Right cardiac atrium (tissue), 5 donors: ENCODE data around the gene TSC22D2. TPM values are rescaled to one million over a fixed set of nuclear protein-coding genes. Genes with fewer than 3 reads are reported as not detected.
"Not testable (repeated sequence)": the region's sequence is repeated elsewhere in the genome, so short reads cannot be mapped to it uniquely, and the experiment has no call there.

ENCODE experiments used
- ATAC-seq, 2 donors: fragments of 200-7000 bp; cut with Tn5 transposase; one replicate each; pipeline versions ENCODE4 v1.8.0 to v1.9.1; 2020; ENCODE audit warnings: moderate library complexity in 2 of 2, mild to moderate bottlenecking in 1 of 2
- DNase-seq, 3 donors: peaks; one replicate each; pipeline ENCODE4 v3.0.0-alpha.2; 2020
- H3K27ac ChIP-seq: one replicate; pipeline ENCODE4 v1.5.1; 2013; ENCODE audit warnings: mild to moderate bottlenecking, low read length, control low read depth, moderate library complexity
- H3K27me3 ChIP-seq: one replicate; pipeline ENCODE4 v1.6.1; 2013; ENCODE audit not compliant: control insufficient read depth, insufficient read depth
- H3K4me1 ChIP-seq: one replicate; pipeline ENCODE4 v1.6.1; 2013; ENCODE audit warnings: low read length; ENCODE audit not compliant: control insufficient read depth, insufficient read depth
- H3K4me3 ChIP-seq: one replicate; pipeline ENCODE4 v1.5.1; 2013; ENCODE audit warnings: low read length, control low read depth
- H3K9me3 ChIP-seq: one replicate; pipeline ENCODE4 v1.6.1; 2013; ENCODE audit warnings: low read length; ENCODE audit not compliant: control insufficient read depth
- WGBS: extraction: QIAGEN DNeasy Blood & Tissue Kit; methylation state at CpG from one replicate; pipeline ENCODE4 v1.1.7; 2013; 5-methylcytosine and 5-hydroxymethylcytosine counted together
- intact Hi-C, 4 donors: fragments of 100-400 bp; cut with DNase I; formaldehyde crosslinking; loops; one replicate each; pipeline versions ENCODE4 v1.11.0 to v1.14.0; 2022 to 2023
- polyA plus RNA-seq: library from polyadenylated mRNA; stranded (reverse); fragments of 200-250 nt; gene quantifications from one replicate; pipeline ENCODE4 v1.2.3, GENCODE V29; 2013
- total RNA-seq, 4 donors: library from RNA; stranded (reverse); fragmentation: NEBNext Ultra II Directional; extraction: Animal tissue kit (Norgen Biotek cat#: 25700); gene quantifications; one replicate each; pipeline ENCODE4 v1.2.1, GENCODE V29; 2021
- donor health status: healthy with polysubstance abuse.
- donor health status: DM: no; HTN: yes; CAD: no.
- donor health status: DM: no; HTN: no; CAD: no.
- donor health status: DM: no; HTN: yes; CAD: no; lungs with severe emphysema.
- donor health status: DM: yes; HTN: yes; CAD: no.

Gene TSC22D2
- total and polyA plus RNA-seq, 5 donors = 22.6 to 43.6 (median 37.4) TPM

- Histone ChIP-seq H3K4me1 (no peaks in the 10 kb centered on the region), H3K27ac (no peak overlapping the region), H3K27me3 (no peaks in the 10 kb centered on the region), H3K9me3 (no peaks in the 10 kb centered on the region), H3K4me3 (no peak overlapping the region)
- no peak for DNase-seq
- intact Hi-C loops = loop anchor here in 3 of 4 donors (10.0 kb wide), 3 partner anchors 206 to 526 kb away; no protein-coding TSS in a partner anchor
- no peak for ATAC-seq
- WGBS = 97% methylated on average over 2 of the region's 2 CpGs
These were observed 82.3 kb downstream of the TSC22D2 start for GRCh38 chr3:150490277-150490986.

GRCh38 chr3:150494411-150494977 lies 86.4 kb downstream of the TSC22D2 start:
- WGBS = 91% methylated on average over 5 of the region's 5 CpGs
- intact Hi-C loops = loop anchor here in 3 of 4 donors (10.0 kb wide), 3 partner anchors 210 to 530 kb away; no protein-coding TSS in a partner anchor
- H3K4me3 ChIP-seq = no peak overlapping the region
- no peak overlapping the region for H3K27ac ChIP-seq
- ATAC-seq = no peak
- DNase-seq = no peak
- H3K9me3 ChIP-seq = no peaks in the 10 kb centered on the region
- H3K27me3 ChIP-seq = no peaks in the 10 kb centered on the region
- H3K4me1 ChIP-seq = no peaks in the 10 kb centered on the region

GRCh38 chr3:150495149-150495548 lies 87.1 kb downstream of the TSC22D2 start:
- no peak overlapping the region for H3K27ac ChIP-seq
- H3K9me3 ChIP-seq = no peaks in the 10 kb centered on the region
- 46% methylated on average over 1 of the region's 1 CpG for WGBS
- DNase-seq = peak in 1 of 3 donors; percentile 18
- no peak overlapping the region for H3K4me3 ChIP-seq
- peak in 1 of 2 donors; percentile 41 for ATAC-seq
- intact Hi-C loops = loop anchor here (5.0 to 10.0 kb wide), 5 partner anchors 83 to 530 kb away; no protein-coding TSS in a partner anchor
- no peaks in the 10 kb centered on the region for H3K27me3 ChIP-seq
- H3K4me1 ChIP-seq = no peaks in the 10 kb centered on the region

- ATAC-seq = no peak
- intact Hi-C loops = loop anchor here (5.0 to 10.0 kb wide), 5 partner anchors 83 to 531 kb away; no protein-coding TSS in a partner anchor
- H3K4me3 ChIP-seq = no peak overlapping the region
- under 1% methylated on average over 2 of the region's 2 CpGs for WGBS
- H3K4me1 ChIP-seq = no peaks in the 10 kb centered on the region
- no peaks in the 10 kb centered on the region for H3K9me3 ChIP-seq
- H3K27me3 ChIP-seq = no peaks in the 10 kb centered on the region
- DNase-seq = no peak
- no peak overlapping the region for H3K27ac ChIP-seq
These were observed 87.6 kb downstream of the TSC22D2 start for GRCh38 chr3:150495563-150496168.

GRCh38 chr3:150497956-150498355 lies 89.9 kb downstream of the TSC22D2 start:
- ATAC-seq = no peak
- Histone ChIP-seq H3K9me3 (no peaks in the 10 kb centered on the region), H3K27me3 (no peaks in the 10 kb centered on the region), H3K4me1 (no peaks in the 10 kb centered on the region), H3K27ac (no peak overlapping the region), H3K4me3 (no peak overlapping the region)
- intact Hi-C loops = loop anchor here (5.0 to 10.0 kb wide), 5 partner anchors 86 to 533 kb away; no protein-coding TSS in a partner anchor
- 64% methylated on average over 2 of the region's 2 CpGs for WGBS
- DNase-seq = no peak

GRCh38 chr3:150500960-150501359 lies 92.9 kb downstream of the TSC22D2 start:
- ATAC-seq, DNase-seq, H3K27me3 ChIP-seq, H3K4me3 ChIP-seq, H3K4me1 ChIP-seq, H3K27ac ChIP-seq, H3K9me3 ChIP-seq, intact Hi-C loops: not testable (repeated sequence)
- 96% methylated on average over 1 of the region's 1 CpG for WGBS

GRCh38 chr3:150503402-150504099 lies 95.5 kb downstream of the TSC22D2 start:
- ATAC-seq (peak in 1 of 2 donors; percentile 22), DNase-seq (peak in 1 of 3 donors; percentile 19)
- H3K27me3 ChIP-seq = no peaks in the 10 kb centered on the region
- no peak overlapping the region for H3K4me3 ChIP-seq
- H3K27ac ChIP-seq = no peak overlapping the region
- no peaks in the 10 kb centered on the region for H3K4me1 ChIP-seq
- intact Hi-C loops = no loop called here
- WGBS = 85% methylated on average over 5 of the region's 5 CpGs
- no peaks in the 10 kb centered on the region for H3K9me3 ChIP-seq

GRCh38 chr3:150504483-150504882 lies 96.4 kb downstream of the TSC22D2 start:
- Histone ChIP-seq H3K27me3 (no peaks in the 10 kb centered on the region), H3K4me3 (no peak overlapping the region), H3K4me1 (no peaks in the 10 kb centered on the region), H3K27ac (no peak overlapping the region), H3K9me3 (no peaks in the 10 kb centered on the region)
- intact Hi-C loops = no loop called here
- ATAC-seq (no peak), DNase-seq (no peak)
- 78% methylated on average over 3 of the region's 3 CpGs for WGBS

GRCh38 chr3:150508401-150508800 lies 100.3 kb downstream of the TSC22D2 start:
- Histone ChIP-seq H3K27me3 (no peaks in the 10 kb centered on the region), H3K4me1 (no peaks in the 10 kb centered on the region), H3K27ac (no peak overlapping the region), H3K4me3 (no peak overlapping the region), H3K9me3 (no peaks in the 10 kb centered on the region)
- intact Hi-C loops = no loop called here
- ATAC-seq = no peak
- DNase-seq = no peak

GRCh38 chr3:150509780-150510179 lies 101.7 kb downstream of the TSC22D2 start:
- no peak overlapping the region for H3K27ac ChIP-seq
- intact Hi-C loops = no loop called here
- no peaks in the 10 kb centered on the region for H3K27me3 ChIP-seq
- WGBS = 86% methylated on average over 2 of the region's 2 CpGs
- no peak for ATAC-seq
- H3K4me1 ChIP-seq = no peaks in the 10 kb centered on the region
- DNase-seq = no peak
- H3K4me3 ChIP-seq = no peak overlapping the region
- H3K9me3 ChIP-seq = no peaks in the 10 kb centered on the region
